Umbilical cord (tissue), 2 donors: ENCODE measurements around the gene COA8. TPM values are rescaled to one million over a fixed set of nuclear protein-coding genes. Genes with fewer than 3 reads are reported as not detected.

Source experiments
- DNase-seq: peaks from one replicate; pipeline ENCODE4 v3.0.0-alpha.2; 2015; ENCODE audit warnings: low spot score
- total RNA-seq: library from RNA; depleted of rRNA; stranded (reverse); fragments of >200 nt; gene quantifications from one replicate; pipeline ENCODE4 v1.2.3, GENCODE V29; 2014; ENCODE audit warnings: low replicate concordance; ENCODE audit not compliant: insufficient read depth

COA8 gene
- total RNA-seq, 1 donor from 2014 or later, result 29.6 TPM

DNA sequence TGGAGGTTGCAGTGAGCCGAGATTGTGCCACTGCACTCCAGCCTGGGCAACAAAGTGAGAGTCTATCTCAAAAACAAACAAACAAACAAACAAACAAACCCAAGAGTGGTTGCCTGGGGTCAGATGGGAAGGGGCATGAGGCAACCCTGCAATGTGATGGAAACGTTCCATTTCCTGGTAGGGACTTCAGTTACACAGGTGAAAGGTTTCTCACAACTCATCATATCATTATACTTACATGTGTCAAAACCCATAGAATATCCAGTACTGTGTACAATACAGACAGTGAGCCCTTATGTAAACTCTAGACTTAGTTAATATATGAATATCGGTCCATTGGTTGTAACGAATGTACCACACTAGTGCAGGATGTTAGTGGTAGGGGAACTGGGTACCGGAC is 59.1 kb downstream of the COA8 start:
- no peak for DNase-seq

GRCh38 chr14:103623308-103623707 is 60.5 kb downstream of the COA8 start:
- DNase-seq, result no peak

DNA sequence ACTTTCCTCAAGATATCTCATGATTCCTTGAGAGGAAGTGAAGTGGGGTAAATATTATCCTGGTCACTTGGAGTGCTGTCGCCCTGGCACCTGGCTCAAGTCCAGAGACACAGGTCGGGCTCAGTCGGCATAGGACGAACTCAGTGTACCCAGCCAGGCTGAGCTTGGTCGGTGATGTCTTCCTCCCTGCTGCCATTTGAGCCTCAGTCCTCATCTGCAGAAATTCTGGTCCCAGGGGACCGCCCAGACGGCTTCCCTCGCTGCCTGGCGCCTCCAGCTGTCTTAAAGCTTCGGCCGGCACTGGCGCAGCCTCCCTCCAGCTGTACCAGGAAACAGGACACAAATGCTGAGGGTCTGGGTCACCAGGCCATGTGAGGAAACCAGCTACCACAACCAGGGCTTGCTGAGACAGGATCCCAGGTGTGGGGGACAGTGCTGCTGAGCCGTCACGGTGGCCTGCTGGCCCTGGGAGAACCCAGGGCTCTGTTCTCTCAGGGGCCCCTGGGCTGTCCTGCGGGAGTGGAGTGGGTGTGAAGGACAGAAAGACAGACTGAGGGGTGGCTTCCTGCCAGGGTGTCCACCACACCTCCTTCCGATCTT is 61.2 kb downstream of the COA8 start:
- DNase-seq, result no peak

DNA sequence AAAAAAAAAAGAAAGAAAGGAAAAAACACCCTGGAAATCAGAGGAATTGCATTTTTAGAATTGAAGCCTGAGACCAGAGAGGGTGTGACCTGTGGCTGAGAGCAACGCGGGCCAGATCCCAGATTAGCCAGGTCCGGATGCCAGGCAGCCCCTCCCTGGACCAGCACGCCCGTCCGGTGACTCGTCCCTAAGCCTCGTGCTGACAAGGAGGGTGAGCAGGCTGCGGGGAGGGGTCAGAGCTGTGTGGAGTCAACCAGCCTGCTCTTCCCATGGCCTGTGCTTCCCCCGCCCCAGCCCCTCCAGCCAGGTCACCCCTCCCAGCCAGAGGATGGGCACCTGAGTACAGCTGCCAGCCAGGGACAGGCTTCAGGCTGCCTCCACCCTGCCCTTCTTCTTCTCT is 62.1 kb downstream of the COA8 start:
- DNase-seq, result peak; percentile 54

DNA sequence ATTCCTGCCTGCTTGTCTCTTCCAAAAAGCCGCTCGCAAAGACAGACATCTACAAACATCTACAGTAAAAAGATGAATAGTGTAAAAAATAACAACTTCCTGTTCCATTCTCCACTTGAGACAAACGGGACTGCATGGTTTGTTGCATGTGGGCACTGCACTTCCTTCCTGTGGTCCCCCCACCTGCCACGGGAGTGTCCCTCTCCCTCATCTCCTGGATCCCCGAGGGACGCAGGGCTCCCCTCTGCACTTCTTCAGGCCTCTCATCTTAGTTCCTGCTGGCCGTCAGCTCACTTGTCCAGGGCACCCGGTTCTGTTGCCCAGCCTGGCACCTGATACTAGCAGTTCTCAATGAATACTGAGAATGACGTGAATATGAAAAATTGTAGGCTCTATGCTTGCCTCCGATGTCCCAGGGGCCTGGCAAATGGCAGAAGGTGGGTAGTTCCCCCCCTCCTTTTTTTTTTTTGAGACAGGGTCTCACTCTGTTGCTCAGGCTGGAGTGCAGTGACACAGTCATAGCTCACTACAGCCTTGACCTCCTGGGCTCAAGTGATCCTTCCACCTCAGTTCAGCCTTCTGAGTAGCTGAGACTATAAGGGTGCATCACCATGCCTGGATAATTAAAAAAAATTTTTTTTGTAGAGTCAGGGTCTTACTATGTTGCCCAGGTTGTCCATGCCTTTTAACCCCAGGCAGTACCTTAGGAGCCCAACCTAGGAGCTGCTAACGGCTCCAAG is 62.8 kb downstream of the COA8 start:
- DNase-seq, result no peak

DNA sequence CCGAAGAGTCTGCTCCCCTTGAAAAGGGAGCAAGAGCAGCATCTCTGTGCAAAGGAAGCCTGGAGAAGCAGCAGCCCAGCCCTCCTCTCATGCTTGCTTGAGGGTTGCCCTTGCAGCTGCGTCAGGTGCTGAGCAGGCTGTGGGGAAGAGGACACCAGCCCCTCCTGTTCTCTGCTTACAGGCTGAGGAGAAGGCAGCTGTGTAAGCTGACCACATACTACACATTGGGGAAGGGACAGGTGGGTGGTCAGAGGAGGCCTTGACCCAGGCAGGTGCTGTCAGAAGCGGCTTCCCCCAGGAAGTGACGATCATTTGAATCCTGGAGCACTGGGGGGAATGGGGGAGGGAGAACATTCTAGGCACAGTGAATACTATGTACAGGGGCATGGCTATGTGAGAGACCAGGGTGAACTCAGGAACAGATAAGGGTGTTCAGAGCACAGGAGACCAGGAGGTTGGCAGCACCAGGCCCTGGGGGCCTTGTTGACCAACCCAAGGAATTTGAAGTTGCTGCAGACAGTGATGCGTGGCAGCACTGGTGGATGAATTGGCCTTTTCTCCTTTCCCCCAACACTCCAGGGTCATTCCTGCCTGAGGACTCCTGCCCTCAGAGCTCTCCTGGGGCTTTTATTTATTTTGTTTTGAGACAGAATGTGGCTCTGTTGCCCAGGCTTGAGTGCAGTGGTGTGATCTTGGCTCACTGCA is 63.5 kb downstream of the COA8 start:
- DNase-seq, result no peak

GRCh38 chr14:103627073-103628025 is 64.6 kb downstream of the COA8 start:
- no peak for DNase-seq

- peak; percentile 80 for DNase-seq
Observed at GRCh38 chr14:103628221-103628683, 65.5 kb downstream of the COA8 start.

DNA sequence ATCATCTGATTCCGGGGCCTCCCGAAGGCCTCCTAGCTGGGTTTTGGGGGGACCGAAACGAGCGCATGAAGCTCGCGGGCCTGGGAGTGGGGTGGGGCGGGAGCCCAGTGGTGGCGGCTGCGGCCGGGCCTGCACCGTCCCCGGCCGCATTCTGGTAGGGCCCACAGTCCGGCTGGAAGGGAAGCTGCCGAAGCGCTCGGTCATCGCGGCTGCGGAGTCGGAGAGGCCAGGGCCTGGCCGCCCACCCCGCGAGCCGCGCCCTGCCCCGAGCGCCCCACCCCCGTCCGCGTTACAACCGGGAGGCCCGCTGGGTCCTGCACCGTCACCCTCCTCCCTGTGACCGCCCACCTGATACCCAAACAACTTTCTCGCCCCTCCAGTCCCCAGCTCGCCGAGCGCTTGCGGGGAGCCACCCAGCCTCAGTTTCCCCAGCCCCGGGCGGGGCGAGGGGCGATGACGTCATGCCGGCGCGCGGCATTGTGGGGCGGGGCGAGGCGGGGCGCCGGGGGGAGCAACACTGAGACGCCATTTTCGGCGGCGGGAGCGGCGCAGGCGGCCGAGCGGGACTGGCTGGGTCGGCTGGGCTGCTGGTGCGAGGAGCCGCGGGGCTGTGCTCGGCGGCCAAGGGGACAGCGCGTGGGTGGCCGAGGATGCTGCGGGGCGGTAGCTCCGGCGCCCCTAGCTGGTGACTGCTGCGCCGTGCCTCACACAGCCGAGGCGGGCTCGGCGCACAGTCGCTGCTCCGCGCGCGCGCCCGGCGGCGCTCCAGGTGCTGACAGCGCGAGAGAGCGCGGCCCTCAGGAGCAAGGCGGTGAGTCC is 66.1 kb downstream of the COA8 start, which contains the start of gene KLC1:
TSS of gene KLC1 (plus strand) at position 528 of the 819 bp plus-strand sequence. CDS start 25,354 bp downstream, outside the sequence.
- peak; percentile 82 for DNase-seq

- peak; percentile 39 for DNase-seq
Observed at GRCh38 chr14:103629503-103630121, 66.9 kb downstream of the COA8 start.

GRCh38 chr14:103630364-103631108 is 67.8 kb downstream of the COA8 start:
- DNase-seq, result no peak

- no peak for DNase-seq
Observed at GRCh38 chr14:103633391-103633790, 70.6 kb downstream of the COA8 start.

- no peak for DNase-seq
Observed at GRCh38 chr14:103634156-103634555, 71.4 kb downstream of the COA8 start.

DNA sequence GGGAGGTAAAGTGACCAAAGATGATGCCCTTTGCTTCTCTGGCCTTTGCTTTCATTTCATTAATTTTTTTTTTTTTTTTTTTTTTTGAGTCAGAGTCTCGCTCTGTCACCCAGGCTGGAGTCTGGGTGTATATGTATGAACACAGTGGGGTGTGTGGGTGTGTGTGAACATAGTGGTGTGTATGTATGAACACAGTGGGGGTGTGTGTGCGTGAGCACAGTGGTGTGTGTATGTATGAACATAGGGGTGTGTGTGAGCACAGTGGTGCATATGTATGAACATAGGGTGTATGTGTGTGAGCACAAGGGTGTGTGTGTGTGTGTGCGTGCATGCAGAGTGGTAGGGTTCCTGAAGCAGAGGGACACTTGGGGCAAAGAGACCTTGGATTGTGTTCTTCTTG is 75.8 kb downstream of the COA8 start:
- no peak for DNase-seq

Other genes with a start within 250 kb of the COA8 start
- gene EIF5, start 228.7 kb upstream of the COA8 start, total RNA-seq, result 165 TPM
- gene MARK3, start 177.5 kb upstream of the COA8 start, total RNA-seq, result 62.1 TPM
- 239 TPM for gene CKB, start 40.1 kb upstream of the COA8 start, total RNA-seq
- gene TRMT61A, start 33.8 kb upstream of the COA8 start, total RNA-seq, result 9.1 TPM
- gene BAG5, start 303 bp upstream of the COA8 start, total RNA-seq, result 30.8 TPM
- 162 TPM for gene KLC1, start 66.3 kb downstream of the COA8 start, total RNA-seq
- gene XRCC3, start 152.5 kb downstream of the COA8 start, total RNA-seq, result 5.1 TPM
- 55.6 TPM for gene ZFYVE21, start 152.8 kb downstream of the COA8 start, total RNA-seq